Activated effector memory CD4-positive, alpha-beta T cell treated with anti-CD3 and anti-CD28 coated beads, Interleukin-2, amount 50 U/mL, for 16 hours (primary cell): ENCODE results near the gene CDCP1.

Source experiments
- DNase-seq: peaks from one replicate; pipeline ENCODE4 v3.0.0-alpha.2; 2020

CDCP1 gene

GRCh38 chr3:45137656-45138181, 8.5 kb downstream of the CDCP1 start:
- DNase-seq: no peak

GRCh38 chr3:45135959-45136358, 10.2 kb downstream of the CDCP1 start:
- DNase-seq: no peak

- DNase-seq: no peak
These were observed 11.2 kb downstream of the CDCP1 start for GRCh38 chr3:45134758-45135521.

- no peak for DNase-seq
These were observed 13.5 kb downstream of the CDCP1 start for GRCh38 chr3:45132568-45133211.

- no peak for DNase-seq
These were observed 15.0 kb downstream of the CDCP1 start for GRCh38 chr3:45131201-45131600.

GRCh38 chr3:45130476-45130875, 15.7 kb downstream of the CDCP1 start:
- DNase-seq: no peak

- DNase-seq: no peak
These were observed 17.2 kb downstream of the CDCP1 start for GRCh38 chr3:45128950-45129349.

- DNase-seq: no peak
These were observed 18.9 kb downstream of the CDCP1 start for GRCh38 chr3:45127130-45127822.

- DNase-seq: no peak
These were observed 19.4 kb downstream of the CDCP1 start for GRCh38 chr3:45126730-45127129.

- no peak for DNase-seq
These were observed 20.6 kb downstream of the CDCP1 start for GRCh38 chr3:45125550-45126026.

- DNase-seq: no peak
These were observed 21.2 kb downstream of the CDCP1 start for GRCh38 chr3:45124956-45125355.

GRCh38 chr3:45124352-45124751, 21.8 kb downstream of the CDCP1 start:
- DNase-seq: no peak

GRCh38 chr3:45123581-45124269, 22.5 kb downstream of the CDCP1 start:
- no peak for DNase-seq

- DNase-seq: no peak
These were observed 23.1 kb downstream of the CDCP1 start for GRCh38 chr3:45123030-45123429.

- DNase-seq: no peak
These were observed 25.6 kb downstream of the CDCP1 start for GRCh38 chr3:45120359-45121158.

GRCh38 chr3:45119824-45120358, 26.3 kb downstream of the CDCP1 start:
- DNase-seq: no peak

- no peak for DNase-seq
These were observed 26.8 kb downstream of the CDCP1 start for GRCh38 chr3:45119376-45119775.

GRCh38 chr3:45118615-45119071, 27.5 kb downstream of the CDCP1 start:
- no peak for DNase-seq

- no peak for DNase-seq
These were observed 29.8 kb downstream of the CDCP1 start for GRCh38 chr3:45116350-45116749.

- DNase-seq: no peak
These were observed 32.5 kb downstream of the CDCP1 start for GRCh38 chr3:45113625-45114050.

- DNase-seq: no peak
These were observed 33.2 kb downstream of the CDCP1 start for GRCh38 chr3:45112939-45113338.

- DNase-seq: no peak
These were observed 35.7 kb downstream of the CDCP1 start for GRCh38 chr3:45110509-45110833.
